Measurements from ENCODE around the gene DOLPP1. TPM values are rescaled to one million over a fixed set of nuclear protein-coding genes. Genes with fewer than 3 reads are reported as not detected.
"Not testable (repeated sequence)": the region's sequence is repeated elsewhere in the genome, so short reads cannot be mapped to it uniquely, and the experiment has no call there.

DOLPP1 gene
- total RNA-seq, 4 donors from 2014 or later: 9.7 to 23.0 (median 19.3) TPM

GRCh38 chr9:129124506-129125069 lies 43.7 kb downstream of the DOLPP1 start:
- TF ChIP-seq POLR2A (IDR thresholded peaks at IDR 0.05): no peak
- H3K36me3 ChIP-seq: peaks cover 8 to 96% (median 25%) of the 10 kb centered on the region in 3 donors
- no peak for DNase-seq
- H3K4me3 ChIP-seq: no peak overlapping the region
- H3K4me1 ChIP-seq: peaks cover 4 to 42% (median 6%) of the 10 kb centered on the region in 3 donors
- H3K27me3 ChIP-seq: no peaks in the 10 kb centered on the region
- WGBS, 2 donors: 64 to 65% methylated on average over 3 of the region's 3 CpGs
- peak overlapping the region in 3 of 4 donors; percentile 71 to 84 (median 77) for H3K27ac ChIP-seq
- intact Hi-C loops (cut with DNase I): no loop called here
- H3K9me3 ChIP-seq: no peaks in the 10 kb centered on the region

DNA sequence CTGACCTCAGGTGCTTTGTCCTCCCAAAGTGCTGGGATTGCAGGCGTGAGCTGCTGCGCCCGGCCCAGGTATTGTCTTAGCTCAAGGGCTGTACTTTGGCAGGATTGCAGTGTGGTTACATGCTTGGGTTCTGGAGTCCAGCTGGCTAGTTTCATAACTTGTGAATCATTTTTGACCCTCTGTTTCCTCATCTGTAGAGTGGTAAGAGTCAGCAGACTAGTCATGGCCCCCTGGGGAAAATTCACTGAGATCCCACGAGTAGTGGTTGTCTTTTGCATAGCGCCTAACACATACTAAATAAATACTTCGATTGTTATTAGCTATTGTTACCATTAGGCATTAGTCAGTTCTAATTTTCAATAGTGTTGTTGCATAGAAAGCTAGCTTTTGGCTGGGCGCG lies 44.6 kb downstream of the DOLPP1 start:
- peaks cover 7 to 99% (median 25%) of the 10 kb centered on the region in 3 donors for H3K36me3 ChIP-seq
- TF ChIP-seq, protein P1, sequence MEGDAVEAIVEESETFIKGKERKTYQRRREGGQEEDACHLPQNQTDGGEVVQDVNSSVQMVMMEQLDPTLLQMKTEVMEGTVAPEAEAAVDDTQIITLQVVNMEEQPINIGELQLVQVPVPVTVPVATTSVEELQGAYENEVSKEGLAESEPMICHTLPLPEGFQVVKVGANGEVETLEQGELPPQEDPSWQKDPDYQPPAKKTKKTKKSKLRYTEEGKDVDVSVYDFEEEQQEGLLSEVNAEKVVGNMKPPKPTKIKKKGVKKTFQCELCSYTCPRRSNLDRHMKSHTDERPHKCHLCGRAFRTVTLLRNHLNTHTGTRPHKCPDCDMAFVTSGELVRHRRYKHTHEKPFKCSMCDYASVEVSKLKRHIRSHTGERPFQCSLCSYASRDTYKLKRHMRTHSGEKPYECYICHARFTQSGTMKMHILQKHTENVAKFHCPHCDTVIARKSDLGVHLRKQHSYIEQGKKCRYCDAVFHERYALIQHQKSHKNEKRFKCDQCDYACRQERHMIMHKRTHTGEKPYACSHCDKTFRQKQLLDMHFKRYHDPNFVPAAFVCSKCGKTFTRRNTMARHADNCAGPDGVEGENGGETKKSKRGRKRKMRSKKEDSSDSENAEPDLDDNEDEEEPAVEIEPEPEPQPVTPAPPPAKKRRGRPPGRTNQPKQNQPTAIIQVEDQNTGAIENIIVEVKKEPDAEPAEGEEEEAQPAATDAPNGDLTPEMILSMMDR (IDR thresholded peaks at IDR 0.05): no peak
- no peak for TF ChIP-seq POLR2A (IDR thresholded peaks at IDR 0.05)
- H3K9me3 ChIP-seq: no peaks in the 10 kb centered on the region
- H3K4me1 ChIP-seq: peaks cover 4 to 42% (median 6%) of the 10 kb centered on the region in 3 donors
- DNase-seq: no peak
- H3K4me3 ChIP-seq: no peak overlapping the region
- 52 to 58% methylated on average over 5 to 8 of the region's 8 CpGs for WGBS, 2 donors
- H3K27me3 ChIP-seq: no peaks in the 10 kb centered on the region
- peak overlapping the region in 3 of 4 donors; percentile 71 to 84 (median 77) for H3K27ac ChIP-seq
- intact Hi-C loops (cut with DNase I): no loop called here

GRCh38 chr9:129126749-129127618 lies 46.1 kb downstream of the DOLPP1 start:
- Histone ChIP-seq H3K9me3 (no peaks in the 10 kb centered on the region), H3K4me1 (peaks cover 4 to 42% (median 9%) of the 10 kb centered on the region in 3 donors), H3K36me3 (peaks cover 0 to 97% (median 25%) of the 10 kb centered on the region in 3 donors), H3K4me3 (no peak overlapping the region), H3K27ac (peak overlapping the region; percentile 15 to 84 (median 62)), H3K27me3 (no peaks in the 10 kb centered on the region)
- no peak for TF ChIP-seq POLR2A (IDR thresholded peaks at IDR 0.05)
- TF ChIP-seq, protein P1 (IDR thresholded peaks at IDR 0.05): no peak
- DNase-seq: no peak
- intact Hi-C loops (cut with DNase I): no loop called here
- 54 to 73% methylated on average over 5 to 8 of the region's 10 CpGs for WGBS, 2 donors

GRCh38 chr9:129128689-129129088 lies 47.8 kb downstream of the DOLPP1 start:
- Histone ChIP-seq H3K27me3 (no peaks in the 10 kb centered on the region), H3K27ac (no peak overlapping the region), H3K9me3 (no peaks in the 10 kb centered on the region), H3K4me1 (peaks cover 4 to 44% (median 9%) of the 10 kb centered on the region in 3 donors), H3K4me3 (no peak overlapping the region), H3K36me3 (peaks cover 6 to 97% (median 17%) of the 10 kb centered on the region in 3 donors)
- TF ChIP-seq, protein P1 (IDR thresholded peaks at IDR 0.05): no peak
- TF ChIP-seq POLR2A (IDR thresholded peaks at IDR 0.05): no peak
- no peak for DNase-seq
- intact Hi-C loops (cut with DNase I): no loop called here
- WGBS, 2 donors: 82 to 90% methylated on average over 3 to 5 of the region's 5 CpGs

DNA sequence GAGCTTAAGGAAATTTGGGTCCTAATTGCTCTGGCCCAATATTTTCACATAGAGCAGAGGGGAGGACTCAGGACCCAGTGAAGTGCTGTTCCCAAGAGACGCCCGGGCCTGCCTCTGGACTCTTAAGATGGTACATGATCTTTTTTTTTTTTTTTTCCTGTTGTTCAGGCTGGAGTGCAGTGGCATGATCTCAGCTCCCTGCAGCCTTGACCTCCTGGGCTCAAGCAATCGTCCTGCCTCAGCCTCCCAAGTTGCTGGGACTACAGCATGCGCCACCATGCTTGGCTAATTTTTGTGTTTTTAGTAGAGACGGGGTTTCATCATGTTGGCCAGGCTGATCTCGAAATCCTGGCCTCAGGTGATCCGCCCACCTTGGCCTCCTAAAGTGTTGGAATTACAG lies 49.4 kb downstream of the DOLPP1 start:
- 73 to 79% methylated on average over 7 of the region's 7 CpGs for WGBS, 2 donors
- H3K9me3 ChIP-seq; H3K27ac ChIP-seq; H3K4me3 ChIP-seq; DNase-seq; H3K27me3 ChIP-seq; intact Hi-C loops (cut with DNase I): not testable (repeated sequence)
- Histone ChIP-seq H3K4me1 (peaks cover under 1 to 34% (median 6%) of the 10 kb centered on the region in 3 donors), H3K36me3 (peaks cover 12 to 97% (median 14%) of the 10 kb centered on the region in 3 donors)

DNA sequence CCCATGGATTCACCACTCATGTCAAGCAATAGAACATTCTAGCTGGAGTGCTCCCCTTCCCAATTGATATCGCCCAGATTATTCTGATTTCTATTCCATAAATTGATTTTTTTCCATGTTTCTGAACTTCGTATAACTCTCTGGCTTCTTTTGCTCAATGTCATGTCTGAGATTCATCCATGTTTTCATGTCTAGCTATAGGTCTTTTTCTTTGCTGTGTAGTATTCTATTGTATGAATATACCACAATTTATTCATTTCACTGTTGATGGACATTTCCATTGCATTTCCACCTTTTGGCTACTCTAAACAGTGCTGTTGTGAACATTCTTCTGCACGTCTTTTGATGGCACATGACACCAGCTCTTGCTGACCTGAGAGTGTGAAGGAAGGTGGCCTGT lies 49.9 kb downstream of the DOLPP1 start:
- WGBS, 2 donors: 59 to 65% methylated on average over 3 of the region's 3 CpGs
- Histone ChIP-seq H3K4me1 (peaks cover 0 to 29% (median 6%) of the 10 kb centered on the region in 3 donors), H3K36me3 (peaks cover 17 to 97% (median 17%) of the 10 kb centered on the region in 3 donors), H3K27me3 (no peaks in the 10 kb centered on the region), H3K4me3 (no peak overlapping the region), H3K27ac (peak overlapping the region in 1 of 4 donors; percentile 14), H3K9me3 (no peaks in the 10 kb centered on the region)
- intact Hi-C loops (cut with DNase I): no loop called here
- no peak for DNase-seq
- no peak for TF ChIP-seq POLR2A (IDR thresholded peaks at IDR 0.05)
- TF ChIP-seq, protein P1 (IDR thresholded peaks at IDR 0.05): no peak

All from esophagus squamous epithelium (tissue), 5 donors.